HUES64 (cell line): ENCODE results near the gene TTC36. TPM values are rescaled to one million over a fixed set of nuclear protein-coding genes. Genes with fewer than 3 reads are reported as not detected.
"Not testable (repeated sequence)": the region's sequence is repeated elsewhere in the genome, so short reads cannot be mapped to it uniquely, and the experiment has no call there.

Experiments
- H3K27ac ChIP-seq: 2 replicates; pipeline ENCODE4 v1.7.0; 2013; ENCODE audit warnings: low read depth, low read length, inconsistent platforms
- H3K27me3 ChIP-seq: 2 replicates; pipeline ENCODE4 v1.6.1; 2013; ENCODE audit warnings: mild to moderate bottlenecking, low read length; ENCODE audit not compliant: insufficient read depth
- H3K36me3 ChIP-seq: 2 replicates; pipeline ENCODE4 v1.6.1; 2013; ENCODE audit warnings: mild to moderate bottlenecking, low read length; ENCODE audit not compliant: insufficient read depth
- H3K4me1 ChIP-seq: 2 replicates; pipeline ENCODE4 v1.6.1; 2013; ENCODE audit warnings: mild to moderate bottlenecking, low read length, moderate library complexity; ENCODE audit not compliant: insufficient read depth
- H3K4me3 ChIP-seq: 2 replicates; pipeline ENCODE4 v1.5.1; 2013; ENCODE audit warnings: mild to moderate bottlenecking, low read length, moderate library complexity
- H3K9ac ChIP-seq: 2 replicates; pipeline ENCODE4 v1.6.1; 2013; ENCODE audit warnings: mild to moderate bottlenecking, low read depth, low read length
- H3K9me3 ChIP-seq: 2 replicates; pipeline ENCODE4 v1.6.1; 2013; ENCODE audit warnings: low read depth, low read length; ENCODE audit not compliant: insufficient read depth
- WGBS: fragments of 150-250, 120-280 bp; methylation state at CpG from one replicate; pipeline ENCODE4 v1.1.7; 2013; ENCODE audit warnings: missing lambda C conversion rate; 5-methylcytosine and 5-hydroxymethylcytosine counted together
- polyA plus RNA-seq, 2 experiments: library from polyadenylated mRNA; stranded (reverse); fragments of 50-300 nt; gene quantifications; one replicate each; pipeline ENCODE4 v1.2.3, GENCODE V29; 2013

TTC36 gene
- not detected for polyA plus RNA-seq (2013, experiment 1 of 2)
- polyA plus RNA-seq (2013, experiment 2 of 2), result not detected

DNA sequence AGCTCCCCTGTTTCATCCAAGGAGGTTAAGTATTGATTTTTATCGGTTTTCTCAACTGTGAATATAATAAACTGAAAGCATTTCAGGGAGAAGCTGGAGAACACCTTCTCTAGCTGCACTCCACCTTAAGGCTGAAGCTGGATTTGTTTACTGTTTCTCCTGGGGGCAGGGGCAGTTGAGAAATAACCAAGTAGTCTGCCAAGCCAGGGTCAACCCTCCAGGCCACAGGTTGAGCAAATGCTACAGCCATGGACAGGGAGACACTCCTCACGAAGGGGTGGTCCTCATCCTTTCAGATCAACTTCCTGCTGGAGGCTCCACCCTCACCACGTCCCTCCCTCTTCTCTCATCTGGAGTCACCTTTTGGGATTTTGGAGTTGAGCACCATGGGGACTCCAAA, at the start of gene TTC36:
Gene TTC36, plus strand, starts transcription at position 366 of the 400 bp plus-strand sequence. Its CDS starts 21 bp downstream, at position 387.
- peaks cover 3% of the 10 kb centered on the region; the same call in 1 of the 2 replicates for H3K27me3 ChIP-seq
- no peak within 1 kb of the TSS for H3K27ac ChIP-seq
- WGBS, result 47% methylated on average over 2 of the region's 3 CpGs
- H3K4me1 ChIP-seq, result peaks cover 15% of the 10 kb centered on the region
- peaks cover 32% of the 10 kb centered on the region for H3K36me3 ChIP-seq
- H3K9ac ChIP-seq, result no peak within 1 kb of the TSS
- H3K9me3 ChIP-seq, result no peaks in the 10 kb centered on the region
- H3K4me3 ChIP-seq, result no peak within 1 kb of the TSS

GRCh38 chr11:118481238-118481637, 46.0 kb upstream of the TTC36 start:
- not testable (repeated sequence) for H3K4me1 ChIP-seq, H3K4me3 ChIP-seq, H3K27me3 ChIP-seq, H3K27ac ChIP-seq, H3K9me3 ChIP-seq, H3K9ac ChIP-seq
- no CpG with 5 or more reads among the region's 1 CpG for WGBS
- peaks cover 97% of the 10 kb centered on the region for H3K36me3 ChIP-seq

GRCh38 chr11:118484405-118484804, 42.9 kb upstream of the TTC36 start:
- 84% methylated on average over 3 of the region's 3 CpGs for WGBS
- H3K9ac ChIP-seq, result no peak overlapping the region
- no peaks in the 10 kb centered on the region for H3K9me3 ChIP-seq
- H3K4me1 ChIP-seq, result no peaks in the 10 kb centered on the region
- H3K27me3 ChIP-seq, result no peaks in the 10 kb centered on the region
- H3K36me3 ChIP-seq, result peaks cover 95% of the 10 kb centered on the region
- no peak overlapping the region for H3K4me3 ChIP-seq
- H3K27ac ChIP-seq, result no peak overlapping the region

- Histone ChIP-seq H3K27ac (no peak overlapping the region), H3K27me3 (no peaks in the 10 kb centered on the region), H3K36me3 (peaks cover 95% of the 10 kb centered on the region), H3K4me3 (no peak overlapping the region), H3K9me3 (no peaks in the 10 kb centered on the region), H3K9ac (no peak overlapping the region), H3K4me1 (no peaks in the 10 kb centered on the region)
Observed at GRCh38 chr11:118485273-118485672, 42.0 kb upstream of the TTC36 start.

- peaks cover 96% of the 10 kb centered on the region for H3K36me3 ChIP-seq
- H3K27me3 ChIP-seq, result no peaks in the 10 kb centered on the region
- 21% methylated on average over 5 of the region's 7 CpGs for WGBS
- no peak overlapping the region for H3K4me3 ChIP-seq
- H3K9me3 ChIP-seq, result no peaks in the 10 kb centered on the region
- H3K27ac ChIP-seq, result no peak overlapping the region
- H3K9ac ChIP-seq, result no peak overlapping the region
- no peaks in the 10 kb centered on the region for H3K4me1 ChIP-seq
Observed at GRCh38 chr11:118488480-118489109, 38.7 kb upstream of the TTC36 start.

GRCh38 chr11:118491041-118491440, 36.2 kb upstream of the TTC36 start:
- Histone ChIP-seq H3K9me3 (no peaks in the 10 kb centered on the region), H3K9ac (no peak overlapping the region), H3K36me3 (peaks cover 97% of the 10 kb centered on the region), H3K27ac (no peak overlapping the region), H3K4me1 (no peaks in the 10 kb centered on the region), H3K4me3 (no peak overlapping the region), H3K27me3 (no peaks in the 10 kb centered on the region)
- WGBS, result 96% methylated on average over 4 of the region's 4 CpGs

GRCh38 chr11:118497831-118498230, 29.4 kb upstream of the TTC36 start:
- H3K4me1 ChIP-seq, result no peaks in the 10 kb centered on the region
- no peaks in the 10 kb centered on the region for H3K27me3 ChIP-seq
- H3K9ac ChIP-seq, result no peak overlapping the region
- H3K27ac ChIP-seq, result no peak overlapping the region
- H3K4me3 ChIP-seq, result no peak overlapping the region
- WGBS, result 93% methylated on average over 4 of the region's 4 CpGs
- H3K9me3 ChIP-seq, result no peaks in the 10 kb centered on the region
- peaks cover 100% of the 10 kb centered on the region for H3K36me3 ChIP-seq

- Histone ChIP-seq H3K36me3 (peaks cover 100% of the 10 kb centered on the region), H3K4me3 (no peak overlapping the region), H3K9me3 (no peaks in the 10 kb centered on the region), H3K4me1 (no peaks in the 10 kb centered on the region), H3K27me3 (no peaks in the 10 kb centered on the region), H3K9ac (no peak overlapping the region), H3K27ac (no peak overlapping the region)
- 93% methylated on average over 3 of the region's 3 CpGs for WGBS
Observed at GRCh38 chr11:118503216-118503615, 24.1 kb upstream of the TTC36 start.

DNA sequence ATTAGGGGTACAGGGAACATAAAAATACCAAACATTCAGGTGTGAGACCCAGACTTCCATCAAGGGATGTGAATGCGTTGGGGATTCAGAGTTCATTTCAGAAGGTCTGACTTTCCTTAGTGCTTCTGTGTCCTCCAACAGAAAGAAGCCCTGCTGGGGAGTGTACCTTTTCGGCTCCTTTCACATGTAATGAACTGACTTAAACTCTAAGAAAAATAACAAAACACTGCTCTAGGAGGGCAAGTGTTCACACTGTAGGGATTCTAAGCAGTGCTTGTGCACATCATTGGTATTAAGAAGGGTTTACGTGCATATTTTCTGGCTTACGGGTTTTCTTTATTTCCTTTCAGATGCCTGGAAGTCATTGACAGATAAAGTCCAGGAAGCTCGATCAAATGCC, 15.7 kb upstream of the TTC36 start:
- Histone ChIP-seq H3K27me3 (no peaks in the 10 kb centered on the region), H3K27ac (peak overlapping the region; percentile 58; the same call in 1 of the 2 replicates), H3K36me3 (peaks cover 96% of the 10 kb centered on the region), H3K9me3 (no peaks in the 10 kb centered on the region), H3K4me1 (peaks cover 3% of the 10 kb centered on the region; the same call in 1 of the 2 replicates), H3K4me3 (no peak overlapping the region), H3K9ac (no peak overlapping the region)
- WGBS, result 68% methylated on average over 5 of the region's 5 CpGs

DNA sequence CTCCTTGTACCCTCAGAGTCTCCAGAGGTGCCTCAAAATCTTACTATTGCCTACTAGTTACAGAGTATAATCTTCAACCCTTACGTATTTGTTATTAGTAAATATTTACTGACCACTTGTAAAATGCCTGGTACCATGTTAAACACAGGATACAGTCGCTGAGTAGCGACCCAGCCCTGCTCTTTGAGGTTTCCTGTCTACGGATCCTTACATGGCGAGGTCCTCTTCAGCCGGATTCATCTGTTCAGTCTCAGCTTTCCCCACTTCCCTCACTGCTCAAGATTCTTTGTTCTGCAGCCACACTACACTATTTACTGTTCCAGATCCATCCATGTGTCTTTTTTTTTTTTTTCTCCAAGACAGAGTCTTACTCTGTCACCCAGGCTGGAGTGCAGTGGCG, 13.2 kb upstream of the TTC36 start:
- peaks cover 91% of the 10 kb centered on the region for H3K36me3 ChIP-seq
- no peaks in the 10 kb centered on the region for H3K9me3 ChIP-seq
- no peaks in the 10 kb centered on the region for H3K27me3 ChIP-seq
- H3K4me3 ChIP-seq, result no peak overlapping the region
- WGBS, result 94% methylated on average over 7 of the region's 7 CpGs
- H3K4me1 ChIP-seq, result peaks cover 3% of the 10 kb centered on the region; the same call in 1 of the 2 replicates
- no peak overlapping the region for H3K27ac ChIP-seq
- H3K9ac ChIP-seq, result no peak overlapping the region

- WGBS, result 93% methylated on average over 6 of the region's 6 CpGs
- Histone ChIP-seq H3K9me3 (no peaks in the 10 kb centered on the region), H3K36me3 (peaks cover 93% of the 10 kb centered on the region), H3K27me3 (no peaks in the 10 kb centered on the region), H3K9ac (no peak overlapping the region), H3K4me1 (no peaks in the 10 kb centered on the region), H3K4me3 (no peak overlapping the region), H3K27ac (no peak overlapping the region)
Observed at GRCh38 chr11:118519549-118519948, 7.7 kb upstream of the TTC36 start.

- H3K4me3 ChIP-seq, result no peak overlapping the region
- H3K36me3 ChIP-seq, result peaks cover 78% of the 10 kb centered on the region
- H3K27ac ChIP-seq, result no peak overlapping the region
- H3K9me3 ChIP-seq, result no peaks in the 10 kb centered on the region
- no peaks in the 10 kb centered on the region for H3K4me1 ChIP-seq
- H3K27me3 ChIP-seq, result no peaks in the 10 kb centered on the region
- no peak overlapping the region for H3K9ac ChIP-seq
- WGBS, result 94% methylated on average over 13 of the region's 13 CpGs
Observed at GRCh38 chr11:118521892-118522311, 5.4 kb upstream of the TTC36 start.
